ENCODE results near the gene VOPP1. TPM values are rescaled to one million over a fixed set of nuclear protein-coding genes. Genes with fewer than 3 reads are reported as not detected.

Gene VOPP1
- total and polyA plus RNA-seq, 8 donors = 15.1 to 37.3 (median 19.2) TPM

- no peak overlapping the region for H3K4me3 ChIP-seq
- H3K9me3 ChIP-seq = no peaks in the 10 kb centered on the region
- no peak for DNase-seq
- H3K36me3 ChIP-seq = peaks cover 0 to 8% (median 0%) of the 10 kb centered on the region in 3 donors
- no peak for FAIRE-seq
- 93 to 96% methylated on average over 8 of the region's 8 CpGs for WGBS, 2 donors
- H3K4me1 ChIP-seq = no peaks in the 10 kb centered on the region
- no peak for TF ChIP-seq CTCF (IDR thresholded peaks at IDR 0.05)
- H3K27ac ChIP-seq = no peak overlapping the region
- intact Hi-C loops (cut with DNase I) = no loop called here
- H3K27me3 ChIP-seq = no peaks in the 10 kb centered on the region
- no peak for ATAC-seq
Observed at GRCh38 chr7:55518836-55519235, 53.5 kb downstream of the VOPP1 start.

- 93 to 95% methylated on average over 15 of the region's 15 CpGs for WGBS, 2 donors
- Histone ChIP-seq H3K4me3 (no peak overlapping the region), H3K27ac (no peak overlapping the region), H3K9me3 (no peaks in the 10 kb centered on the region), H3K36me3 (peaks cover 0 to 8% (median 0%) of the 10 kb centered on the region in 3 donors), H3K4me1 (no peaks in the 10 kb centered on the region), H3K27me3 (no peaks in the 10 kb centered on the region)
- no peak for ATAC-seq
- no peak for TF ChIP-seq CTCF (IDR thresholded peaks at IDR 0.05)
- FAIRE-seq = no peak
- intact Hi-C loops (cut with DNase I) = no loop called here
- DNase-seq = no peak
Observed at GRCh38 chr7:55517936-55518689, 54.2 kb downstream of the VOPP1 start.

GRCh38 chr7:55517191-55517633 is 55.1 kb downstream of the VOPP1 start:
- WGBS, 2 donors = 86 to 89% methylated on average over 12 of the region's 12 CpGs
- intact Hi-C loops (cut with DNase I) = no loop called here

GRCh38 chr7:55516409-55516808 is 55.9 kb downstream of the VOPP1 start:
- FAIRE-seq = no peak
- H3K27ac ChIP-seq = no peak overlapping the region
- no peaks in the 10 kb centered on the region for H3K9me3 ChIP-seq
- no peaks in the 10 kb centered on the region for H3K4me1 ChIP-seq
- no peak for DNase-seq
- 91 to 99% methylated on average over 4 of the region's 4 CpGs for WGBS, 2 donors
- TF ChIP-seq CTCF (IDR thresholded peaks at IDR 0.05) = no peak
- intact Hi-C loops (cut with DNase I) = no loop called here
- H3K4me3 ChIP-seq = no peak overlapping the region
- H3K36me3 ChIP-seq = peaks cover 0 to 8% (median 0%) of the 10 kb centered on the region in 3 donors
- no peaks in the 10 kb centered on the region for H3K27me3 ChIP-seq
- ATAC-seq = no peak

More at GRCh38 chr7:55517191-55517633, 55.1 kb downstream of the VOPP1 start:
- TF ChIP-seq CTCF (IDR thresholded peaks at IDR 0.05) = no peak
- no peaks in the 10 kb centered on the region for H3K4me1 ChIP-seq
- DNase-seq = no peak
- FAIRE-seq = no peak
- H3K36me3 ChIP-seq = peaks cover 0 to 8% (median 0%) of the 10 kb centered on the region in 3 donors
- no peak overlapping the region for H3K4me3 ChIP-seq
- H3K27me3 ChIP-seq = no peaks in the 10 kb centered on the region
- ATAC-seq = no peak
- H3K27ac ChIP-seq = no peak overlapping the region
- H3K9me3 ChIP-seq = no peaks in the 10 kb centered on the region
